Measurements from ENCODE around the gene PCDH9.

- no peak for TF ChIP-seq CTCF (IDR thresholded peaks at IDR 0.05; ENCODE audit: insufficient read depth, low read length)
- no peak for TF ChIP-seq REST (IDR thresholded peaks at IDR 0.05; ENCODE audit: insufficient replicate concordance, low read depth)
Observed at GRCh38 chr13:67225252-67226159, 4.6 kb downstream of the PCDH9 start.
